GM18498 (cell line): ENCODE measurements around the gene NUDT1.
A peak's percentile ranks its signal among the peaks of the same experiment; 100 is the strongest.

Experiments
- ATAC-seq: cut with Tn5 transposase; IDR thresholded peaks from one replicate; pipeline ENCODE4 v1.9.1; 2021; ENCODE audit warnings: mild to moderate bottlenecking, moderate library complexity; ENCODE audit not compliant: unreplicated experiment

Gene NUDT1

GRCh38 chr7:2247141-2247995 is 5.3 kb downstream of the NUDT1 start:
- ATAC-seq = peak; percentile 37

- no peak for ATAC-seq
These were observed 7.1 kb downstream of the NUDT1 start for GRCh38 chr7:2248984-2249694.

- ATAC-seq = no peak
These were observed 7.8 kb downstream of the NUDT1 start for GRCh38 chr7:2249744-2250323.

- no peak for ATAC-seq
These were observed 9.4 kb downstream of the NUDT1 start for GRCh38 chr7:2251381-2251780.

- ATAC-seq = no peak
These were observed 10.1 kb downstream of the NUDT1 start for GRCh38 chr7:2251841-2252771.

GRCh38 chr7:2253021-2253420 is 11.0 kb downstream of the NUDT1 start:
- ATAC-seq = no peak

GRCh38 chr7:2253525-2254244 is 11.7 kb downstream of the NUDT1 start:
- ATAC-seq = no peak

- ATAC-seq = no peak
These were observed 12.6 kb downstream of the NUDT1 start for GRCh38 chr7:2254429-2255144.

GRCh38 chr7:2255145-2256139 is 13.4 kb downstream of the NUDT1 start:
- no peak for ATAC-seq

- ATAC-seq = no peak
These were observed 14.4 kb downstream of the NUDT1 start for GRCh38 chr7:2256306-2257045.

GRCh38 chr7:2257046-2257551 is 15.1 kb downstream of the NUDT1 start:
- no peak for ATAC-seq

GRCh38 chr7:2257651-2258050 is 15.6 kb downstream of the NUDT1 start:
- ATAC-seq = no peak

GRCh38 chr7:2258661-2259365 is 16.8 kb downstream of the NUDT1 start:
- ATAC-seq = peak; percentile 68

- ATAC-seq = no peak
These were observed 17.5 kb downstream of the NUDT1 start for GRCh38 chr7:2259480-2259879.

- no peak for ATAC-seq
These were observed 18.8 kb downstream of the NUDT1 start for GRCh38 chr7:2260820-2261219.

- ATAC-seq = no peak
These were observed 19.6 kb downstream of the NUDT1 start for GRCh38 chr7:2261611-2262010.

GRCh38 chr7:2263176-2263575 is 21.1 kb downstream of the NUDT1 start:
- ATAC-seq = no peak
